IPS-15b (cell line): ENCODE data around the gene TLK1.

ENCODE experiments used
- H3K27me3 ChIP-seq: one replicate; pipeline ENCODE4 v1.6.1; 2013; ENCODE audit warnings: low read length; ENCODE audit not compliant: control insufficient read depth, insufficient read depth
- H3K36me3 ChIP-seq: one replicate; pipeline ENCODE4 v1.6.1; 2013; ENCODE audit warnings: low read length; ENCODE audit not compliant: control insufficient read depth, insufficient read depth
- H3K4me1 ChIP-seq: one replicate; pipeline ENCODE4 v1.6.1; 2013; ENCODE audit warnings: mild to moderate bottlenecking, low read length; ENCODE audit not compliant: control insufficient read depth, insufficient read depth
- H3K4me3 ChIP-seq: one replicate; pipeline ENCODE4 v1.5.1; 2013; ENCODE audit warnings: low read depth, low read length
- H3K9ac ChIP-seq: one replicate; pipeline ENCODE4 v1.6.1; 2013; ENCODE audit warnings: low read depth, mild to moderate bottlenecking, low read length
- H3K9me3 ChIP-seq: one replicate; pipeline ENCODE4 v1.6.1; 2013; ENCODE audit warnings: mild to moderate bottlenecking, low read length; ENCODE audit not compliant: control insufficient read depth, insufficient read depth

Gene TLK1

GRCh38 chr2:171154348-171154747 is 6.3 kb downstream of the TLK1 start:
- peaks cover 16% of the 10 kb centered on the region for H3K4me1 ChIP-seq
- H3K9me3 ChIP-seq = no peaks in the 10 kb centered on the region
- no peaks in the 10 kb centered on the region for H3K27me3 ChIP-seq
- no peaks in the 10 kb centered on the region for H3K36me3 ChIP-seq
- no peak overlapping the region for H3K9ac ChIP-seq
- no peak overlapping the region for H3K4me3 ChIP-seq

- H3K9ac ChIP-seq = no peak overlapping the region
- no peak overlapping the region for H3K4me3 ChIP-seq
- H3K9me3 ChIP-seq = no peaks in the 10 kb centered on the region
- H3K27me3 ChIP-seq = no peaks in the 10 kb centered on the region
- peaks cover 11% of the 10 kb centered on the region for H3K4me1 ChIP-seq
- H3K36me3 ChIP-seq = no peaks in the 10 kb centered on the region
Observed at GRCh38 chr2:171150694-171151285, 9.9 kb downstream of the TLK1 start.

GRCh38 chr2:171149986-171150693 is 10.6 kb downstream of the TLK1 start:
- Histone ChIP-seq H3K4me3 (no peak overlapping the region), H3K9me3 (no peaks in the 10 kb centered on the region), H3K4me1 (peaks cover 8% of the 10 kb centered on the region), H3K36me3 (no peaks in the 10 kb centered on the region), H3K9ac (no peak overlapping the region), H3K27me3 (no peaks in the 10 kb centered on the region)

- Histone ChIP-seq H3K4me3 (no peak overlapping the region), H3K27me3 (no peaks in the 10 kb centered on the region), H3K4me1 (peaks cover 3% of the 10 kb centered on the region), H3K9ac (no peak overlapping the region), H3K36me3 (no peaks in the 10 kb centered on the region), H3K9me3 (no peaks in the 10 kb centered on the region)
Observed at GRCh38 chr2:171149171-171149938, 11.3 kb downstream of the TLK1 start.

- Histone ChIP-seq H3K9ac (no peak overlapping the region), H3K4me1 (peaks cover 3% of the 10 kb centered on the region), H3K4me3 (no peak overlapping the region), H3K27me3 (no peaks in the 10 kb centered on the region), H3K36me3 (no peaks in the 10 kb centered on the region), H3K9me3 (no peaks in the 10 kb centered on the region)
Observed at GRCh38 chr2:171147081-171147480, 13.6 kb downstream of the TLK1 start.

GRCh38 chr2:171146633-171147032 is 14.1 kb downstream of the TLK1 start:
- no peaks in the 10 kb centered on the region for H3K9me3 ChIP-seq
- no peaks in the 10 kb centered on the region for H3K36me3 ChIP-seq
- H3K4me1 ChIP-seq = peaks cover 3% of the 10 kb centered on the region
- H3K4me3 ChIP-seq = no peak overlapping the region
- no peak overlapping the region for H3K9ac ChIP-seq
- no peaks in the 10 kb centered on the region for H3K27me3 ChIP-seq

GRCh38 chr2:171146071-171146470 is 14.6 kb downstream of the TLK1 start:
- Histone ChIP-seq H3K4me3 (no peak overlapping the region), H3K36me3 (no peaks in the 10 kb centered on the region), H3K4me1 (peaks cover 7% of the 10 kb centered on the region), H3K27me3 (no peaks in the 10 kb centered on the region), H3K9me3 (no peaks in the 10 kb centered on the region), H3K9ac (no peak overlapping the region)

- no peaks in the 10 kb centered on the region for H3K36me3 ChIP-seq
- H3K4me1 ChIP-seq = peaks cover 14% of the 10 kb centered on the region
- no peaks in the 10 kb centered on the region for H3K27me3 ChIP-seq
- no peak overlapping the region for H3K9ac ChIP-seq
- H3K9me3 ChIP-seq = no peaks in the 10 kb centered on the region
- H3K4me3 ChIP-seq = no peak overlapping the region
Observed at GRCh38 chr2:171143670-171144062, 17.0 kb downstream of the TLK1 start.

- H3K4me3 ChIP-seq = no peak overlapping the region
- H3K27me3 ChIP-seq = no peaks in the 10 kb centered on the region
- no peak overlapping the region for H3K9ac ChIP-seq
- no peaks in the 10 kb centered on the region for H3K36me3 ChIP-seq
- no peaks in the 10 kb centered on the region for H3K9me3 ChIP-seq
- peaks cover 16% of the 10 kb centered on the region for H3K4me1 ChIP-seq
Observed at GRCh38 chr2:171142398-171142797, 18.3 kb downstream of the TLK1 start.

- H3K36me3 ChIP-seq = no peaks in the 10 kb centered on the region
- H3K9me3 ChIP-seq = no peaks in the 10 kb centered on the region
- peaks cover 16% of the 10 kb centered on the region for H3K4me1 ChIP-seq
- no peaks in the 10 kb centered on the region for H3K27me3 ChIP-seq
- H3K4me3 ChIP-seq = no peak overlapping the region
- no peak overlapping the region for H3K9ac ChIP-seq
Observed at GRCh38 chr2:171141320-171141719, 19.4 kb downstream of the TLK1 start.

GRCh38 chr2:171139860-171140259 is 20.8 kb downstream of the TLK1 start:
- peaks cover 16% of the 10 kb centered on the region for H3K4me1 ChIP-seq
- no peaks in the 10 kb centered on the region for H3K27me3 ChIP-seq
- H3K9ac ChIP-seq = no peak overlapping the region
- H3K36me3 ChIP-seq = no peaks in the 10 kb centered on the region
- H3K9me3 ChIP-seq = no peaks in the 10 kb centered on the region
- H3K4me3 ChIP-seq = no peak overlapping the region

- peaks cover 12% of the 10 kb centered on the region for H3K4me1 ChIP-seq
- H3K4me3 ChIP-seq = no peak overlapping the region
- no peaks in the 10 kb centered on the region for H3K36me3 ChIP-seq
- no peaks in the 10 kb centered on the region for H3K27me3 ChIP-seq
- H3K9ac ChIP-seq = no peak overlapping the region
- H3K9me3 ChIP-seq = no peaks in the 10 kb centered on the region
Observed at GRCh38 chr2:171136024-171136423, 24.7 kb downstream of the TLK1 start.
